Epithelial cell of prostate (primary cell): ENCODE results near the gene CLASP2.

Experiments used
- DNase-seq: peaks from one replicate; pipeline ENCODE4 v3.0.0-alpha.2; 2011; ENCODE audit warnings: low read depth, low spot score
- H3K27ac ChIP-seq: fragments of 450-650 bp; 2 replicates; pipeline ENCODE4 v1.5.1; 2017; ENCODE audit warnings: mild to moderate bottlenecking

Gene CLASP2

GRCh38 chr3:33577173-33577572 lies 140.9 kb downstream of the CLASP2 start:
- H3K27ac ChIP-seq, result no peak overlapping the region

GRCh38 chr3:33575311-33575710 lies 142.7 kb downstream of the CLASP2 start:
- no peak overlapping the region for H3K27ac ChIP-seq
- DNase-seq, result no peak

More at GRCh38 chr3:33577173-33577572, 140.9 kb downstream of the CLASP2 start:
- no peak for DNase-seq

DNA sequence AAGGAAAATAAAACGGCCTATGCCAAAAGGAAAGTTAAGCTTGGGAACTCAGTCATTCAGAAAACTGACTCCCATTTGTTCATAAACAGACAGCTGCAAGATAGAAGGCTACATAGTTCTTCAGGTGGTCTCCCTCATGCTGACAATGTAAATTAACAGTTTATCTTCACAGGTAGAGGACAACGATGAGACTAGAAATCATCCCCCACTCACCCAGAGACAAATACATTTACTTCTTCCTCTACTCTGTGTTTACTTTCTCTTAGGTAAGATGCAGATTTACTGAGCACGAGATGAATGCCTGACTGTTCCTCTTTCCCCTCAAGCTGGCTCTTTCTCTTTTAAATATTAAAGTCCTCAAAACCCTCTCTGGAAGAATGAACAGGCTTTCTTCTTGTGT lies 160.2 kb downstream of the CLASP2 start:
- DNase-seq, result no peak
- no peak overlapping the region for H3K27ac ChIP-seq

DNA sequence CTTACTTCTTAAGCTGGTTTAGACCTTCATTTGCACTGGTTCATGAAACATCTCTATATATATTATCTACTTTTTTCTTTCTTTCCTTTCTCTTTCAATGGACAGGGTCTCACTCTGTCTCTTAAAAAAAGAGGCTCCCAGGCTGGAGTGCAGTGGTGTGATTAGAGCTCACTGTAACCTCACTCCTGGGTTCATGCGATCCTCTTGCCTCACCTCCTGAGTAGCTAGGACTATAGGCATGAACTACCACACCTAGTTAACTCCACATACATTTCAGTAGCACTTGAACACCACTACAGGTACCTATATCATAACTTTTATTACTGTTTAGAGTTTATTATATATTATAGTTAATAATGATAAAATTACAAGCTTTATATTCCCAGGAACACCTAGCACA lies 160.8 kb downstream of the CLASP2 start:
- no peak overlapping the region for H3K27ac ChIP-seq
- DNase-seq, result no peak

GRCh38 chr3:33547101-33547500 lies 171.0 kb downstream of the CLASP2 start:
- no peak overlapping the region for H3K27ac ChIP-seq
- DNase-seq, result no peak

GRCh38 chr3:33544126-33544525 lies 173.9 kb downstream of the CLASP2 start:
- no peak overlapping the region for H3K27ac ChIP-seq

GRCh38 chr3:33543601-33544000 lies 174.5 kb downstream of the CLASP2 start:
- H3K27ac ChIP-seq, result no peak overlapping the region
- no peak for DNase-seq

More at GRCh38 chr3:33544126-33544525, 173.9 kb downstream of the CLASP2 start:
- DNase-seq, result no peak

- no peak for DNase-seq
- no peak overlapping the region for H3K27ac ChIP-seq
Measured at GRCh38 chr3:33541918-33542317, 176.1 kb downstream of the CLASP2 start.

- H3K27ac ChIP-seq, result no peak overlapping the region
- DNase-seq, result no peak
Measured at GRCh38 chr3:33538678-33539339, 179.2 kb downstream of the CLASP2 start.

GRCh38 chr3:33537133-33537532 lies 180.9 kb downstream of the CLASP2 start:
- no peak overlapping the region for H3K27ac ChIP-seq
- DNase-seq, result no peak

- no peak for DNase-seq
- H3K27ac ChIP-seq, result no peak overlapping the region
Measured at GRCh38 chr3:33526787-33527186, 191.3 kb downstream of the CLASP2 start.

GRCh38 chr3:33525232-33525631 lies 192.8 kb downstream of the CLASP2 start:
- no peak for DNase-seq
- no peak overlapping the region for H3K27ac ChIP-seq

- no peak for DNase-seq
- no peak overlapping the region for H3K27ac ChIP-seq
Measured at GRCh38 chr3:33523093-33523667, 194.9 kb downstream of the CLASP2 start.

GRCh38 chr3:33521736-33522135 lies 196.3 kb downstream of the CLASP2 start:
- no peak for DNase-seq

GRCh38 chr3:33513262-33513863 lies 204.7 kb downstream of the CLASP2 start:
- no peak for DNase-seq

More at GRCh38 chr3:33521736-33522135, 196.3 kb downstream of the CLASP2 start:
- H3K27ac ChIP-seq, result no peak overlapping the region

DNA sequence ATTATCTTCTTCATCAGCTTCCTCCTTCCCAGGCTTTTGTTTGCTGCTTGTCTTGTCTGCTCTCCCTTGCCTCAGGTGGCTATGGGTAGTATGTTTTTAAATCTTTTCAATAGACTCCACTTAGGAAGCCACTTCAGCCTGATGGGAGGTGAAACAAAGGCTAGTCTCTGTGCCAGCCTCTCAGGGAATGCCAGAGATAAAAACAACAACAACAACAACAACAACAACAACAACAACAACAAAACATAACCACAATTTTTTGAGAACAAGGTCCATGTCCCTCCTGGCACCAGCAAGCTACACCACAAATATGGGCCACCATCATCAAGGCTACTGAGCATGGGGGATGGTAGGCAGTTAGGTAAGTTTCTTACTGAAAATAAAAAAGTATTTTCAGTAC lies 213.0 kb downstream of the CLASP2 start:
- no peak overlapping the region for H3K27ac ChIP-seq

More at GRCh38 chr3:33513262-33513863, 204.7 kb downstream of the CLASP2 start:
- H3K27ac ChIP-seq, result no peak overlapping the region

GRCh38 chr3:33496449-33496848 lies 221.6 kb downstream of the CLASP2 start:
- no peak overlapping the region for H3K27ac ChIP-seq
- DNase-seq, result no peak

More for the DNA sequence above, 213.0 kb downstream of the CLASP2 start:
- no peak for DNase-seq

- no peak overlapping the region for H3K27ac ChIP-seq
- DNase-seq, result no peak
Measured at GRCh38 chr3:33491721-33492120, 226.3 kb downstream of the CLASP2 start.

DNA sequence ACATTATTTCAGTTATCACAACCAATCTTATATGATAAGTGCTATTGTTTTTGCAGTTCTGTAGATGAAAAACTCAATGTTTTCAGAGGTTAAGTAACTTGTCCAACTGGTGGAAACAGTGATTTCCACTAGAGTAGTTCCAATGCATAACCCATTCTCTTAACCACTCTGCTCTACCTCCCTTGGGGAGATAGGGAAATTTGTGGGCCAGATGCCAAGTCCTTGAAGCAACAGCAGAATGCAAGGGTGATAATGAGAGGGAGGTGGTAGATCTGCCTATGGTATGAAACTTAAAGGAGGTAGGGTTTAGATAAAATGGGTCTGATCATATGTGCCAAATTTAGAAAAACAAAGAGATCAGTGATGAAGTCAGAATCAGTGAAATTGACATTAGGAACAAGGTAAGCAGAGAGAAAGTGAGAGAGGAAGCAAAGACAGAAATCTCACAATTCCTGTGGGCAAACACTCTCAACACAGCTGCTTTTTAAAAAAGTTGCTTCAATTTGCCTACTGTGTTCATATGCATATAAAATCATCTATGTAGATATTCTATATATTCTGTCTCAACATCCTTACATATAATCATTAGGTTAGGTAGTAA lies 227.3 kb downstream of the CLASP2 start:
- H3K27ac ChIP-seq, result no peak overlapping the region
- no peak for DNase-seq

- no peak overlapping the region for H3K27ac ChIP-seq
- DNase-seq, result no peak
Measured at GRCh38 chr3:33488683-33489082, 229.4 kb downstream of the CLASP2 start.

GRCh38 chr3:33488246-33488645 lies 229.8 kb downstream of the CLASP2 start:
- H3K27ac ChIP-seq, result no peak overlapping the region
- no peak for DNase-seq
